HCT116 (cell line): ENCODE data around the gene MYO5C. TPM values are rescaled to one million over a fixed set of nuclear protein-coding genes. Genes with fewer than 3 reads are reported as not detected.

Experiments used
- ATAC-seq: fragments of 200-7000 bp; cut with Tn5 transposase; 2 replicates; pipeline ENCODE4 v1.9.1; 2020; ENCODE audit warnings: mild to moderate bottlenecking, moderate library complexity
- BruUV-seq: library from RNA; stranded (reverse); fragments of 400-500 nt; replicated peaks from 2 replicates; lab custom pipeline; 2021; lab: Mats Ljungman, UMichigan
- CTCF ChIA-PET: fragments of 300-600 bp; sonication (Branson Sonifier 250); formaldehyde crosslinking; loops from one replicate; lab custom pipeline; 2021; ENCODE audit warnings: antibody characterized with exemption; lab: Charles Lee
- POLR2A ChIA-PET: fragments of 300-600, 350-600 bp; sonication (Branson Sonifier 250); formaldehyde crosslinking; loops from one replicate; lab custom pipeline; 2021; ENCODE audit warnings: antibody characterized with exemption; lab: Charles Lee
- RAD21 ChIA-PET, 2 experiments: fragments of 300-600 bp; sonication (Branson Sonifier 250); formaldehyde crosslinking; loops; one replicate each; lab custom pipeline; 2023; ENCODE audit warnings: low total read pairs in 2 of 2; ENCODE audit not compliant: uncharacterized antibody in 2 of 2, unreplicated experiment in 2 of 2, low non-redundant PET in 1 of 2; lab: Charles Lee
- DNase-seq: peaks from one replicate; pipeline ENCODE4 v3.0.0-alpha.2; 2010; ENCODE audit warnings: low read depth, low spot score
- H2AFZ ChIP-seq: fragments of 200-600 bp; shearing (Covaris generic), sonication (generic); 2 replicates; pipeline ENCODE4 v1.6.1; 2017; ENCODE audit warnings: low read depth, mixed run types, mixed read lengths, antibody characterized with exemption, low read length; ENCODE audit not compliant: poor library complexity, severe bottlenecking
- H3K27ac ChIP-seq: 2 replicates; pipeline ENCODE4 v1.5.1; 2012; ENCODE audit warnings: low read depth, low read length
- H3K27me3 ChIP-seq: fragments of 200-600 bp; sonication (generic); 2 replicates; pipeline ENCODE4 v1.6.1; 2016; ENCODE audit warnings: mixed run types, low read length, mixed read lengths; ENCODE audit not compliant: insufficient read depth
- H3K36me3 ChIP-seq, 2 experiments: fragments of 200-500 bp in 1 of 2; fragments of 200-600 bp in 1 of 2; sonication (Bioruptor generic) in 1 of 2; sonication (generic) in 1 of 2; 2 replicates each; pipeline versions ENCODE4 v1.5.1 to v1.6.1; 2014 to 2016; ENCODE audit warnings: low read length in 2 of 2, inconsistent platforms in 1 of 2, mixed read lengths in 1 of 2, mixed run types in 1 of 2; ENCODE audit not compliant: insufficient read depth in 2 of 2, control insufficient read depth in 1 of 2
- H3K4me1 ChIP-seq, 2 experiments: fragments of 200-600 bp in 1 of 2; sonication (generic) in 1 of 2; 2 replicates each; pipeline versions ENCODE4 v1.5.1 to v1.6.1; 2012 to 2017; ENCODE audit warnings: low read length in 2 of 2, inconsistent platforms in 1 of 2, mild to moderate bottlenecking in 1 of 2, mixed read lengths in 1 of 2, mixed run types in 1 of 2, moderate library complexity in 1 of 2; ENCODE audit not compliant: insufficient read depth in 2 of 2, control insufficient read depth in 1 of 2
- H3K4me2 ChIP-seq: fragments of 200-600 bp; sonication (generic); 2 replicates; pipeline ENCODE4 v1.6.1; 2017; ENCODE audit warnings: mixed run types, low read length, mixed read lengths
- H3K4me3 ChIP-seq, 2 experiments: fragments of 200-600 bp in 1 of 2; sonication (generic) in 1 of 2; replicated peaks in 1 of 2; 2 replicates each; pipeline ENCODE4 v1.5.1; 2011 to 2016; ENCODE audit warnings: low read length in 2 of 2, control low read depth in 1 of 2, low read depth in 1 of 2, mild to moderate bottlenecking in 1 of 2, mixed read lengths in 1 of 2, mixed run types in 1 of 2
- H3K79me2 ChIP-seq: fragments of 200-600 bp; sonication (generic); 2 replicates; pipeline ENCODE4 v1.6.1; 2017; ENCODE audit warnings: mild to moderate bottlenecking, mixed run types, low read length, moderate library complexity, mixed read lengths; ENCODE audit not compliant: insufficient read depth
- H3K9ac ChIP-seq: fragments of 200-600 bp; sonication (generic); 2 replicates; pipeline ENCODE4 v1.6.1; 2016; ENCODE audit warnings: low read length, mixed read lengths
- H3K9me2 ChIP-seq: fragments of 200-600 bp; sonication (generic), shearing (Covaris generic); 2 replicates; pipeline ENCODE4 v1.6.1; 2017; ENCODE audit warnings: mixed run types, mild to moderate bottlenecking, moderate library complexity; ENCODE audit not compliant: insufficient read depth
- H3K9me3 ChIP-seq, 2 experiments: fragments of 200-500 bp in 1 of 2; fragments of 200-600 bp in 1 of 2; sonication (Bioruptor generic) in 1 of 2; sonication (generic) in 1 of 2; 2 replicates each; pipeline ENCODE4 v1.6.1; 2014 to 2017; ENCODE audit warnings: low read length in 2 of 2, mixed read lengths in 2 of 2, inconsistent platforms in 1 of 2, low read depth in 1 of 2, mild to moderate bottlenecking in 1 of 2, mixed run types in 1 of 2, moderate library complexity in 1 of 2; ENCODE audit not compliant: control insufficient read depth in 1 of 2, insufficient read depth in 1 of 2
- H4K20me1 ChIP-seq: fragments of 200-600 bp; sonication (generic), shearing (Covaris generic); 2 replicates; pipeline ENCODE4 v1.6.1; 2017; ENCODE audit warnings: mixed run types, mild to moderate bottlenecking, moderate library complexity; ENCODE audit not compliant: insufficient read depth
- CEBPB ChIP-seq: IDR thresholded peaks from 2 replicates; pipeline ENCODE4 v1.6.1; 2012; ENCODE audit warnings: low read depth
- EZH2phosphoT487 ChIP-seq: fragments of 200-600 bp; IDR thresholded peaks from 2 replicates; pipeline ENCODE4 v1.6.1; 2018; ENCODE audit warnings: antibody characterized with exemption, borderline replicate concordance
- FOSL1 ChIP-seq: IDR thresholded peaks from 2 replicates; pipeline ENCODE4 v1.6.1; 2012; ENCODE audit warnings: low read depth
- POLR2A ChIP-seq: IDR thresholded peaks from 2 replicates; pipeline ENCODE4 v1.7.0; 2011; ENCODE audit warnings: borderline replicate concordance; ENCODE audit not compliant: insufficient read depth, insufficient read length; ENCODE audit errors: extremely low read depth
- RAD21 ChIP-seq: IDR thresholded peaks from 2 replicates; pipeline ENCODE4 v1.6.1; 2012; ENCODE audit warnings: low read depth, mild to moderate bottlenecking
- SP1 ChIP-seq: IDR thresholded peaks from 2 replicates; pipeline ENCODE4 v1.6.1; 2012; ENCODE audit warnings: low read depth
- intact Hi-C: fragments of 100-400 bp; cut with micrococcal nuclease; formaldehyde crosslinking; loops from 2 replicates; pipeline ENCODE4 v1.10.0; 2022
- total RNA-seq: library from RNA; stranded (reverse); gene quantifications from one replicate; pipeline ENCODE4 v1.2.1, GENCODE V29; 2021; ENCODE audit not compliant: unreplicated experiment

The MYO5C gene
- total RNA-seq, 1 experiment from 2014 or later: 34.0 TPM

DNA sequence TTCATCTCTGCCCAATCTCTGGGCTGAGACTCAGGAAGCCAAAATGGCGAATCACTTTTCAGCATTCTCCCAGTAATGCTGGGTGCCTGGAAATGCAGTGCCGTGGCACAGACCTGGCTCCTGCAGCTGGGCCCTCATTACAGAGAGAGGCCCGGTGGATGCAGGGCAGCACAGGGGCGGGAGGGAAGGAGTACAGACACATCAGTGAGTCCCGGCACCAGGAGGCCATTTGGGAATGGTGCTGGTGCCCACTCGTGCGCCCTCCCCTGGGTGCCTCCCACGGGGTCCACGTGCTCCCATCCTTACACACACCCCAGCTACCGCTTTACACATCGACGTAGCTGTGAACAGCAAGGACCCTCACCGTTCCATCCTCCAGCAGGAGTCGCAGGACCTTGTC is 13.2 kb downstream of the MYO5C start:
- Histone ChIP-seq H4K20me1 (no peaks in the 10 kb centered on the region), H3K4me3 (no peak overlapping the region), H3K9me2 (no peaks in the 10 kb centered on the region), H3K4me2 (no peak overlapping the region), H3K27ac (no peak overlapping the region), H3K79me2 (peaks cover 16% of the 10 kb centered on the region; the same call in 1 of the 2 replicates), H2AFZ (no peak overlapping the region), H3K9ac (no peak overlapping the region), H3K36me3 (peaks cover 16% of the 10 kb centered on the region in 2 experiments; a peak in 3 of 4 replicates), H3K4me1 (peaks cover 0 to 3% of the 10 kb centered on the region in 2 experiments; a peak in 1 of 4 replicates), H3K27me3 (no peaks in the 10 kb centered on the region), H3K9me3 (no peaks in the 10 kb centered on the region)
- DNase-seq (no peak), ATAC-seq (no peak)
- intact Hi-C loops: no loop called here
- TF ChIP-seq EZH2phosphoT487 (no peak), CEBPB (no peak), SP1 (no peak), FOSL1 (no peak), POLR2A (no peak)
- BruUV-seq: no TSS peak
- ChIA-PET POLR2A (no interaction called here), RAD21 (no interaction called here), CTCF (no interaction called here)

DNA sequence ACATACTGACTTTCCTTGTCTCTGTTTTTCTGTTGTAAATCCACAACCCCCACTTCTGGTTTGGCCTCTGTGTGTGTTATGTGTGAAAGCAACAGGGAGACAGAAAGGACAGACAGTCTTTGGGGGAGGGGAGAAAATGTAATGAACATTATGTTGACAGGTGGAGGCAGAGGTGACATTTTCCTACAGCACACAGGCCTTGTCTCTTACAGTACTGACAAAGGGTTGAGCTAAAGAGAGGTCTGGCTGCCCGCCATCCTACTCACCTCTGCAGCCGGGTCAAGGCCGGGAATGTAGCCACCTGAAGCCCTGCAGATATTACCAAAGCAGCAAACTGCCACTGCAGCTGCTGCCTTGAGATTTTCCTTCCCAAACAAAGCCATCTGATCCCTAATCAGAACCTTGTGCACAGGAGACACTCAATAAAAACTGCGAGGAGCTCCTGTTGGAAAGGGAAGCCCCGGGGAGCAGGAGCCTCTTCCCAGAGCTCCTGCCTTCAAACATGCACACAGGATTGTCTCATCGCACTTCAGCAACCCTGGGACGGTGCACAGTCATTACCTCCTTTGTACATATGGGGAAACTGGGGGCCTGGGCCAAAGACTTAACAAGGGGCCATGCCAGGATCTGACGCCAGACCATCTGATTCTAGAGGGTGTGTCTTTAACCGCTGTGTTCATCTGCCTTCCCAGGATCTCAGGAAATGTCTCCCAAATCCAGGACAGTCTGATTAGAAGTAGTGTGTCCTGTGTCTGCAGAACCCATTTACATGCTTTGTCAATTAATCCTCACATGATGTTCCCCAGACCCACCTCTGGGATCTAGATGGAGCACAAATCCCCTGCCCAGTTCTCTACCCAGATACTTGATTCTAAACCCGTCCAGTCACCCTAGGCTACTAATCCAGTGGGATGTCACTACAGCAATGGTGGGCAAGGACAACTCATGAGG is 14.2 kb downstream of the MYO5C start:
- H3K79me2 ChIP-seq: peaks cover 10% of the 10 kb centered on the region; the same call in 1 of the 2 replicates
- ChIA-PET CTCF (no interaction called here), POLR2A (no interaction called here), RAD21 (no interaction called here)
- H3K27me3 ChIP-seq: no peaks in the 10 kb centered on the region
- ATAC-seq (no peak), DNase-seq (no peak)
- H3K9me3 ChIP-seq: no peaks in the 10 kb centered on the region
- H4K20me1 ChIP-seq: no peaks in the 10 kb centered on the region
- H3K4me1 ChIP-seq: peaks cover 0 to 3% of the 10 kb centered on the region in 2 experiments; a peak in 1 of 4 replicates
- no peak overlapping the region for H3K4me2 ChIP-seq
- intact Hi-C loops: no loop called here
- no peak overlapping the region for H2AFZ ChIP-seq
- H3K36me3 ChIP-seq: peaks cover 20 to 24% of the 10 kb centered on the region in 2 experiments; a peak in 3 of 4 replicates
- no peak overlapping the region for H3K27ac ChIP-seq
- no peaks in the 10 kb centered on the region for H3K9me2 ChIP-seq
- BruUV-seq: no TSS peak
- H3K4me3 ChIP-seq: no peak overlapping the region
- no peak overlapping the region for H3K9ac ChIP-seq
- TF ChIP-seq RAD21: no peak
